COLO668 (cell line): Measurements from ENCODE around the gene PIGL.
"Not testable (repeated sequence)": the region's sequence is repeated elsewhere in the genome, so short reads cannot be mapped to it uniquely, and the experiment has no call there.

Source experiments
- DNase-seq: peaks from one replicate; lab custom pipeline; 2025; ENCODE audit not compliant: unreplicated experiment; lab: John Stamatoyannopoulos, UW

Gene PIGL

DNA sequence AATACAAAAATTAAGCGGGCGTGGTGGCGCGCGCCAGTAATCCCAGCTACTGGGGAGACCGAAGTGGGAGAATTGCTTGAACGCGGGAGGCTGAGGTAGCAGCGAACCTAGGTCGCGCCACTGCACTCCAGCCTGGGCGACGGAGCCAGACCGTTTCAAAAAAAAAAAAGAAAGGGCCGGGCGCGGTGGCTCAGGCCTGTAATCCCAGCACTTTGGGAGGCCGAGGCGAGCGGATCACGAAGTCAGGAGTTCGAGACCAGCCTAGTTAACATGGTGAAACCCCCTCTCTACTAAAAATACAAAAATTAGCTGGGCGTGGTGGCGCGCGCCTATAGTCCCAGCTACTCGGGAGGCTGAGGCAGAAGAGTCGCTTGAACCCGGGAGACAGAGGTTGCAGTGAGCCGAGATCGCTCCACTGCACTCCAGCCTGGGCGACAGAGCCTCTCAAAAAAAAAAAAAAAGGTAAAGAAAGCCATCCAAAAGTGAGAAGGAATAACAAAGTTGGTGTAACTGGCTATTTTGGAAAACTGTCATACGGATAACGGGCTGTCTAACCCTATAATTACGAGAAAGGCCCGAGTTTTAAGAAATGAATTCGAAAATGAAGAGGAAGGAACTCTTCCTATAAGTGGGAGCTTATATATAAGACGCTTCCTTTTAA, 539 bp upstream of the PIGL start:
- not testable (repeated sequence) for DNase-seq

DNA sequence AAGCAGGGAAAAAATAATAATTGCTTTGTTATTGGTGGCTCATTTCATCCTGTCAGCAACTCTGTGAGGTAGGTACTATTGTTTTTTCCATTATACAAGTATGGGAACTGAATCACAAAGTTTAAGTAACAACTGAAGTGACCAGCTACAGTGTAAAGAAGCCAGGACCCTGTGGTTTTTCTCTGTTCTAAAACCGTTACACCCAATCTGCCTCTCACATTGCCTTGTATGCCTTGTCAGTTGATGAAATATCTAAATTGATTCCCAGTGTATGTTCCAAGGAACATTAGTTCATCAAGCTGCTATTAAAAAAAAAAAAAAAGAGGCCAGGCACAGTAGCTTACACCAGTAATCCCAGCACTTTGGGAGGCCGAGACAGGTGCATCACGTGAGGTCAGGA, 5.4 kb downstream of the PIGL start:
- no peak for DNase-seq

DNA sequence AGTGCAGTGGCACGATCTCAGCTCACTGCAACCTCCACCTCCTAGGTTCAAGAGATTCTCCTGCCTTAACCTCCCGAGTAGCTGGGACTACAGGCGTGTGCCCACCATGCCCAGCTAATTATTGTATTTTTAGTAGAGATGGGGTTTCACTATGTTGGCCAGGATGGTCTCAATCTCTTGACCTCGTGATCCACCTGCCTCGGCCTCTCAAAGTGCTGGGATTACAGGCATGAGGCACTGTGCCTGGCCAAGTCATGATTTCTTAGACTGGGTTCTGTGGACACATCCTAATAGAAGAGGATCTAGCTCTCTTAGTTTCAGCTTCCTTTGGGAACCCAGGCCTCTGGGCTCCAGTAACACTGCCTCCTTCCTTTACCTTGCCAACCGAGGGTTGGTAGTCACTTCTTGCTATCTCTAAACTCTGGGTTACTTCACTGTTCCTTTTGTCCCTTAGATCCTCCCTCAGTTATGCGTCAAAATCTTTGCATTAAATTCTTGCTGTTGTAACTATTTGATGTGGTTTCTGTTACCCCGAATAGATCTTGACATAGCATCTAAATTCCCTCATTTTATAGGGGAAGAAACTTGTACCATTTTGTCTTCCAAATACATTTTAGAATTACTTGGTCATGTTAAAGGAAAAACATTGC, 13.0 kb downstream of the PIGL start:
- not testable (repeated sequence) for DNase-seq

DNA sequence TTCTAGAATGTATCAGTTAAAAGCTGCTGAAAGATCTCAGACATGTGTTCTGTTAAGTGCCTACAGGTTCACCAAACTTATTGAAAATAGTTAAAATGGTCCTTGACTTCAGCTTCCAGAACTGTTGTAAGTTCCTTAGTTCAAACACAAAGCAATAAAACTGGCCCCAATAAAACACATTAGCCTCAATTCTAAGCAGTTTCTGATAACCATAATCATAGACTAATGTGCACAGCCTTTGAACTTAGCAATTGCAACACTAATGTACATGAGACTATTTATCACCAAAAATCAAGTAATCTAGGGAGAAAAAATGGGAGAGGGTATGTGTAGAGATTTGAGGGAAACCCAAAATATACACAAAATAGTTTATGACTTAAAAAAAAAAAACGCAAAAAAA, 15.4 kb downstream of the PIGL start:
- DNase-seq: no peak

DNA sequence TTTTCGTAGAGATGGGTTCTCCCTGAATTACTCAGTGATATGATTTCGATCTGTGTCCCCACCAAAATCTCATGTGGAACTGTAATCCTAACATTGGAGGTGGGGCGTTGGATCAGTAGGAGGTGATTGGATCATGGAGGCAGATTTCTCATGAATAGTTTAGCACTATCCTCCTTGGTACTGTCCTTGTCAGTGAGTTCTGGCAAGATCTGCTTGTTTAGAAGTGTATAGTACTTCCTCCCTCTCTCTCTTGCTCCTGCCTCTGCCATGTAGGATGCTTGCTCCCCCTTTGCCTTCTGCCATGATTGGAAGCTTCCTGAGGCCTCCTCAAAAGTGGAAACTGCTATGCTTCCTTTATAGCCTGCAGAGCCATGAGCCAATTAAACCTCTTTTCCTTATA, 22.9 kb downstream of the PIGL start:
- DNase-seq: no peak

DNA sequence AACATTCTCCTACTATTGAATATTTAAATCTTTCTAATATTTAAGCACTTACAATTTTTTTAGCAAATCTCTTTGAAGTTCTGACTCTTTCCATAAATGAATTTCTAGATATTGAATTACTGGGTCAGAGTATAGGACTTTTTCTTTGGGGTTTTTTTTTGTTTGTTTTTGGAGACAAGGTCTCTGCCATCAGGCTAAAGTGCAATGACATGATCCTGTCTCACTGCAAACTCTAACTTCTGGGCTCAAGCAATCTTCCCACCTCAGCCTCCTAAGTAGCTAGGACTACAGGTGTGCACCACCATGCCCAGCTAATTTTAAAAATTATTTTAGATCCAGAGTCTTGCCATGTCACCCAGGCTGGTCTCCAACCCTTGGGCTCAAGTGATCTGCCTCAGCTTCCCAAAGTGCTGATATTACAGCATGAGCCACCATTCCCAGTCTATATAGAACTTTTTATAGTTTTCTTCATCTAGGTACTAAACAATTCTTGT, 24.9 kb downstream of the PIGL start:
- DNase-seq: no peak

DNA sequence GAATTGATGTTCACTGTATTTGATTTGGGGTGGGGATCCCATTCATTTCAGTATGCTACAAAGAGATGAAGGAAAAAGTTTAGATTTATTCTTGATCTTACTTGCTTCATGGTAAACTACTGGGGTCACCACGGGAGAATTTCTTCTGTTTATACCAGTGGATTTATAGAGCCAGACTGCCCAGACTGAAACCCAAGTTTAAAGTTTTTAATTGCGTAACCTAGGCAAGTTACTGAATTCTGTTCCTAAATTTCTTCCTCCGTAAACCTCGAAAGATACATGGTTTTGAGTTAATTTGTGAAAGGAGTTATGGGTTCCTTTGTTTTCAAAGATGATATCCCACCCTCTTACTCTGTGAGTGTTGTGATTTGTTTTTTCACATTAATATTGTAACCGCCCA, 26.4 kb downstream of the PIGL start:
- DNase-seq: no peak

DNA sequence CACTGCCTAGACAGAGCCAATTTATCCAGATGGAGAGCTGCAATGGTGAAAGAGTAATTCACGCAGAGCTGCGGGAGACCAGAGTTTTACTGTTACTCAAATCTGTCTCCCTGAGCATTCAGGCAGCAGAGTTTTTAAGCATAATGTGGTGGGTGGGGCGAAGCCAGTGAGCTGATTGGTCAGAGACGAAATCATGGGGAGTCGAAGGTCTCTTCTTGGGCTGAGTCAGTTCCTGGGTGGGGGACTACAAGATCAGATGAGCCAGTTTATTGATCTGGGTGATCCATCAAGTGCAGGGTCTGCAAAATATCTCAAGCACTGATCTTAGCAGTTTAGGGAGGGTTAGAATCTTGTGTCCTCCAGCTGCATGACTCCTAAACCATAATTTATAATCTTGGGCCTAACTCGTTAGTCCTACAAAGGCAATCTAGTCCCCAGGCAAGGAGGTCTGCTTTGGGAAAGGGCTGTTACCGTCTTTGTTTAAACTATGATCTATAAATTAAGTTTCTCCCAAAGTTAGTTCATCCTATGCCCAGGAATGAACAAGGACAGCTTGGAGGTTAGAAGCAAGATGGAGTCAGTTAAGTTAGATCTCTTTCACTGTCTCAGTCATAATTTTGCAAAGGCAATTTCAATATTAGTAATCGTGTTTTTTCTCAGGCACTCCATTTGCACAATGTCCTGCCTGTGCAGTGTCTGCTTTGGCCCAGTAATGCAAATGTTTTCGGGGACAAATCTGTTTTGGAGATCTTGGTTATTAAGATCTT, 27.0 kb downstream of the PIGL start:
- DNase-seq: no peak

DNA sequence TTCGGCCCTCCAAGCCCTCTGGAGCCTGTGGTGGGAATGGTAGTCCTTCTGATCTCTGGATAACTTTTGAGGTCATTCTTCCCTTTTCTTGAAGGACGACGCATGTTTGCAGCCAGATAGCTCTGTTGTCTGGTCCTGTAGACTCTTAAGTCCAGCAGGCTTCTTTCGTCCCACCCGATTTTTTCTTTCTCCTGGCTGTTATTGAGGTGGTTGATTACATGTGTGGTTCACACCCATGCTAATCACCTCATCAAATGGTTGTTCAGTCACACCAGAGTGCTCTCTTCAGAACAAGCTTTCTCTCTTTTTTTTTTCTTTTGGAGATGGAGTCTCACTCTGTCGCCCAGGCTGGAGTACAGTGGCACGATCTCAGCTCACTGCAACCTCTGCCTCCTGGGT, 30.6 kb downstream of the PIGL start:
- DNase-seq: no peak

DNA sequence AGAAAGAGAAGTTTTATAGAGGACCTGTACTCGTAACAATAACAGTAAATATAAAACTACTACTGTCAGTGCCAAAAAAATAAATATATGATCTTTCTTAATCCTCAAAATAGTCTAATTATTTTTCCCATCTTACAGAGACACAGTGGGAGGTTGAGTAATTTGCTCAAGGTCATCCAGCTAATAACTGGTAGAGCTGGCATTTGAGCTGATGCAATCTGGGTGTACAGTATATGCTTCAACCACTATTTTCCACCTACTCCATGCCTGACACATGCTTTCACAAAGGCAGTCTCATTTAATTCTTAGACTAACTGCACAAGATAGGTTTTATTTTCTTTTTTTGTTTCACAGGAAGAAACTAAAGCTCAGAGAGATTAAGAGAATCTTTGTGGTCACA, 33.6 kb downstream of the PIGL start:
- DNase-seq: no peak

DNA sequence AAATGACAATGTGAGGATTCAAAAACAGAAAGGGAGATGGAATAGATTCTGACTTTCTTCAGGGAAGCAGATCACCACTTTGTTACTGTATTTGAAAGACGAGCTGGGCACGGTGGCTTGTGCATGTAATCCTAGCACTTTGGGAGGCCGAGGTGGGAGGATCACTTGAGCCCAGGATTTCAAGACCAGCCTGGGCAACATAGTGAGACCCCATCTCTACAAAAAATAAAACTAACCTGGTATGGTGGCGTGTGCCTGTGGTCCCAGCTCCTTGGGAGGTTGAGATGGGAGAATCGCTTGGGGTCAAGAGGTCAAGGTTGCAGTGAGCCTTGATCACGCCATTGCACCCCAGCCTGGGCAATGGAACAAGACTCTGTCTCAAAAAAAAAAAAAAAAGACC, 34.0 kb downstream of the PIGL start:
- DNase-seq: no peak

DNA sequence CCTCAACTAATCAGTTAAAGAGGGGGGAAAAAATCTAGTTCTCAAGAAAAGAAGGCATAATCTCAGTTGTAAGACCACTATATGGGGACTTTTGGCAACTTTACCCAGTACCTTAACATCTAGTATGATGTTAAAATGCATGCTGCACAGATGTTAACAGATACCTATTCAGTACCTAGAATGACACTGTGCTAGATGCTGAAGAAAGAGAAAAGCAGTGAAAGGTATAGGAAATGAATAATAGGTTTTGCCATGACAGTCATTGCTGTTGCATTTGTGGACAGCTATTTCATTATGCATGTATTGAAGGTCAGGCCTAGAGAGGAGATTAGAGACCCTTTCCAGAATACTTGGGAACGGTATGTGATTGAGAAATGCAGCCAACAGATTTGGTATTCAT, 34.5 kb downstream of the PIGL start:
- DNase-seq: no peak

DNA sequence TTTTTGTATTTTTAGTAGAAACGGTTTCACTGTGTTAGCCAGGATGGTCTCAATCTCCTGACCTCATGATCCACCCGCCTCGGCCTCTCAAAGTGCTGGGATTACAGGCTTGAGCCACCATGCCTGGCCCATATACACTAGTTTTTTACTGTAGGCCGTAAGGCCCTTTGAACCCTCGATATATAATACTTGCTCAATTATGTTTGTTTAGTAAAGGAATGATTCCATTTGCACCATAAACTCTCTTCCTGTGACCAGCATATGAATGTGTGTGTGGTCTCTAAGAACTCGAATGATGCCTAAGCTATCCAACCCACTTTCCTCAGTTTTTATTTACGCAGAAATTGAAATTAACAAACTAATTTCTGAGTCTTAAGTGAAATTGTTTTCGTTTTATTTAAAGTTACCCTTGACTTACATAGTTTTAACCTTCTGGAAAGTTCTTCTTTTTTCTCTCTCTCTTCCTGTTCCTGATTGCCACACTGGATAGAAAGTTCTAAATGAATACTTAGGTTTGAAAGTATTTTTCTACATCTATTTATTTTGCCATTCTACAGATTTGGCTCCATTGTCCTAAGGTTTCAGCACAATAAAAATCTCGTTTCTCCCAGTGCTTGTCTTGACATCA, 37.9 kb downstream of the PIGL start:
- DNase-seq: no peak

DNA sequence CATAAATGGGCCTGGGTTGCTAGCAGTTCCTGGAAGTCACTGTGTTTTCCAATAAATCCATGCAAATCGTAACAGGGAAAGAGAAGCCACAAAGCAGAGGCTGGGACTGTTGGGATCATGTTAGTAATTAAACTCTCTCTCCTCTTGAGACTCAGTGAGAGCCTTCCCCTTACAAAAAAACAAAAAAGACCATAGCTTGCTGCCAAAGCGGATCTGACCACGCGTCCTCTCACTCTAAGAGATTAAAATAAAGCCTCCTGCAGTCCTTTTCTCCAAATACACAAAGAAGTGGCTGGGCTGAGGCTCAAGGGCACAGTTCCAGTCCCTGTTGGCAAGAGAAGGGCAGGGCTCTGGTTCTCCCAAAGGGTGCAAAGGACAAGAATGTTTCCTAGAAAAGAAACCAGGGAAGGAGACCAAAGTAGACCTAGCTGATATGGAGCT, 38.5 kb downstream of the PIGL start:
- no peak for DNase-seq

DNA sequence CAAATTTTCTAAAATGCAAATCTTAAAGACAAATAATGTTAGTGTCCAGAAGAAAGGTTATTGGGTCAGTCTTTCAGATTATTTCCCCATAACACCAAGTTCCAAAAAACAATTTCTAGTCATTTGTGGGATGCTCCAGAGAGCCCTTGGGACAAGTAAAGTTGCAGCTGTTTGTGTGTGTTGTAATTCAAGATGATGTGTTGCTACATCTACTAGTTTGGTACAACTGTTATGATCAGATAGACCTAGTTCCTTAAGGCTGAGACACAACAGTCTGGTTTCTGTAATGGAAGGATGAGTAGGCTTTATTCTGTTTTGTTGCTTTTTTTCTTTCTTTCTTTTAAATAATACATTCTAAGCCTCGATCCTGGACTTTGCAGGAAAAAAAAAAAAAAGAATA, 41.9 kb downstream of the PIGL start:
- no peak for DNase-seq

DNA sequence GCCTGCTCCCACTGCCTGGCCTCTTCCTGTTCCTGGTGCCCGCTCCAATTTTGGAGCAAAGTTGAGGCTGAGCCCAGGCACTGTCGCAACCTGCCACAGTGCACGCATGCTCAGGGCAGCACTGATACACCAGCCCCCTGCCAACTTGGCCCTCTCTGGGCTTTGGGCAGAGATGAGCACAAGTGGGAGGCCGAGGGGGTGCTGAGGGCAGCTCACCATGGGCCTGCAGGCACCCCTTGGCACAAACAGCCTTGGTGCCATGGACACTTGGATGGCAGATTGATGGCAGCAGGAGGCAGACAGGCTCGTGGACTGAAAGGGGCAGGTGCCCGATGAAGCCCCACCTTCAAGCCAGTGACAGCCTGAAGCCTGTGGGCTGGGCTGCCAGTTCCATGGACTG, 42.9 kb downstream of the PIGL start:
- no peak for DNase-seq

DNA sequence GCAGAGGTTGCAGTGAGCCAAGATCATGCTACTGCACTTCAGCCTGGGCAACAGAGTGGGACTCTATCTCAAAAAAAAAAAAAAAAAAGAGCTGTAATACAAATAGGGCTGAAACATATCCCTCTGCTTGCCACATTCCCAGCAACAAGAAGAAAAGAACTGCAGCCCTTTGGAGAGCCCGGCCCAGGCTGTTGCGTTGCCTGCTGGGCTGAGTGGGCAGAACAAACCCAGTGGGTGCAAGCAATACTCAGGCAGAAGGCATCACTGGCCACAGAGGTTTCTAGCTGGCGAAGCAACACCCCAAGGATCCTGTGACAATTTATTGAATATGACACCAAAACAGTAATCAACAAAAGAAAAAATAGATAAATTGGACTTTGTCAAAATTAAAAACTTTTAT, 44.0 kb downstream of the PIGL start:
- no peak for DNase-seq

DNA sequence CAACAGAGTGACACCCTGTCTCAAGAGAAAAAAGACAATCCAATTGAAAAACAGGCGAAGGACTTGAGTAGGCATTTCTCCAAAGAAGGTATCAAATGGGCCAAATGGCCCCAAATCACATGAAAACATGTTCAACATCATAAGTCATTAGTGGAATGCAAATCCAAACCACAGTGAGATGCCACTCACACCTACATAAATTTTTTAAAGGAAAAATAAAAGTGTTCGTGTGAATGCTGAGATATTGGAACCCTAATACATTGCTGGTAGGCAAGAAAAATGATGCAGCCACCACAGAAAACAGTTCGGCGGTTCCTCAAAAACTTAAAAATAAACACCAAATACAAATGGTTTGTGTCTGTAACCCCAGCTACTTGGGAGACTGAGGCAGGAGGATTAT, 45.2 kb downstream of the PIGL start:
- no peak for DNase-seq

DNA sequence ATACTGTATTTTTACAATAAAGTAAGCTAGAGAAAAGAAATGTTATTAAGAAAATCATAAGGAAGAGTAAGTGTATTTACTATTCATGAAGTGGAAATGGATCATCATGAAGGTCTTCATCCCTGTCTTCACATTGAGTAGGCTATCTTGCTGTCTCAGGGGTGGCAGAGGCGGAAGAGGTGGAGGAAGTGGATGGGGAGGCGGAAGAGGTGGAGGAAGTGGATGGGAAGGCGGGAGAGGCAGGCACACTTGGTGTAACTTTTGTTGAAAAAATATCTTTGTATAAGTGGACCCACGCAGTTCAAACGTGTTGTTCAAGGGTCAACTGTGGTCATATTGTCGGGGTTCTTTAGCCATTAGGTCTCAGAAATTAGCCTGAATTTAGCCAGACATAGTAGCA, 50.2 kb downstream of the PIGL start:
- no peak for DNase-seq

DNA sequence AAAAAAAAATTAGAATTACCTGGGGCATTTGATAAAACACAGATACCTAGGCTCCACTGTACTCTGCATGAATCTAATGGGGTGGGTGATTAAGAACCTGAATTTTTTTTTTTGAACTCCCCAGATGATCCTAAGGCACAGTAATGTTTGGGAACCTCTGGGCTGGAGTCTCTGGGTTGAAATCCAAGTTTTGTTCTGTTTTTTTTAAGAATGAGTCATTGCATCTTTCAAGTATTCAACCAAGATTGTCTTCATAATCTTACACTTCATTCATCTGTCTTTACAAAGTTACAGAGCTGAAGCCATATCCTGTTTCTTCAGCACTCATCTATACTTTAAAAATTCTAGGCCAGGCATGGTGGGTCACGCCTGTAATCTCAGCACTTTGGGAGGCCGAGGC, 52.6 kb downstream of the PIGL start:
- DNase-seq: no peak

DNA sequence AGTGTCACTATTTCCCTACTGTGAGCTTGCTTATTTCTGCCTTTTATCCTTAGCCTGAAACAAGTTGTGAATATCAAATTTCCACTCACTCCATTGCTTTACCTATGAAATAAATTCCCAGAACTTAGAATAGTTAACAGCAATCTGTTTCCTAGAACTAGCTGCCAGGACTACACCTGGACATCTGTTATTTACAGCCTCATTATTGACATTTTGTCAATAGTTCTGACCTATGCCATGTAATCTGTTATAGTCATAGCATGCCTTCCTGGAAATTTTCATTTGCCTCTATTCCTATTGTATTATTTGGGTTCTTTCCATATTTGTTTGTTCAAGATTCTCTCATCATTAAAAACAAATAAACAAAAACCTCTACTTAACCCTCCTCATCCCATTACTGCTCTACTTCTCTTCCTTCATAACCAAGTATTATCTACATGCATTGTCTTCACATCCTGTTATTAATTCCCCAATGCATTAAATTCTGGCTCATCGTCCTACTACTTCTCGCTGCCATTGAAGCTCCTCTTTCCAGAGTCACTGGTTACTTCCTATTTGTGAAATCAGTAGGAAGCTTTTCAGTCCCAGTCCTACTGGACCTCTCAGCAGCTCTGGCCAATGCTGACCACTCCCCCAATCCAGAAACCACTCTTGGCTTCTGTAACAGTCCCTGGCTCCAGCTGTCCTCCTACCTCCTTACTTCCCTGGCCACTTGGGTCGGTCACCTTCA, 55.3 kb downstream of the PIGL start:
- DNase-seq: no peak
